ENCODE data around the gene SPAG5. TPM values are rescaled to one million over a fixed set of nuclear protein-coding genes. Genes with fewer than 3 reads are reported as not detected.
"Not testable (repeated sequence)": the region's sequence is repeated elsewhere in the genome, so short reads cannot be mapped to it uniquely, and the experiment has no call there.

SPAG5 gene
- total RNA-seq, 1 donor from 2014 or later, result 88.3 TPM

- Mint-ChIP-seq H3K27me3 (no peaks in the 10 kb centered on the region), H3K9me3 (no peaks in the 10 kb centered on the region), H3K4me1 (ENCODE audit: unreplicated experiment) (no peaks in the 10 kb centered on the region), H3K36me3 (peaks cover 20% of the 10 kb centered on the region), H3K4me3 (no peak overlapping the region), H3K27ac (no peak overlapping the region)
- no peak for DNase-seq (ENCODE audit: extremely low spot score, unreplicated experiment)
- TF ChIP-seq, protein P1, sequence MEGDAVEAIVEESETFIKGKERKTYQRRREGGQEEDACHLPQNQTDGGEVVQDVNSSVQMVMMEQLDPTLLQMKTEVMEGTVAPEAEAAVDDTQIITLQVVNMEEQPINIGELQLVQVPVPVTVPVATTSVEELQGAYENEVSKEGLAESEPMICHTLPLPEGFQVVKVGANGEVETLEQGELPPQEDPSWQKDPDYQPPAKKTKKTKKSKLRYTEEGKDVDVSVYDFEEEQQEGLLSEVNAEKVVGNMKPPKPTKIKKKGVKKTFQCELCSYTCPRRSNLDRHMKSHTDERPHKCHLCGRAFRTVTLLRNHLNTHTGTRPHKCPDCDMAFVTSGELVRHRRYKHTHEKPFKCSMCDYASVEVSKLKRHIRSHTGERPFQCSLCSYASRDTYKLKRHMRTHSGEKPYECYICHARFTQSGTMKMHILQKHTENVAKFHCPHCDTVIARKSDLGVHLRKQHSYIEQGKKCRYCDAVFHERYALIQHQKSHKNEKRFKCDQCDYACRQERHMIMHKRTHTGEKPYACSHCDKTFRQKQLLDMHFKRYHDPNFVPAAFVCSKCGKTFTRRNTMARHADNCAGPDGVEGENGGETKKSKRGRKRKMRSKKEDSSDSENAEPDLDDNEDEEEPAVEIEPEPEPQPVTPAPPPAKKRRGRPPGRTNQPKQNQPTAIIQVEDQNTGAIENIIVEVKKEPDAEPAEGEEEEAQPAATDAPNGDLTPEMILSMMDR (conservative IDR thresholded peaks at IDR 0.05), result no peak
Observed at GRCh38 chr17:28615260-28615940, 16.6 kb upstream of the SPAG5 start.

GRCh38 chr17:28613931-28614381, 15.1 kb upstream of the SPAG5 start, which contains the start of gene RSKR:
Gene RSKR, minus strand, starts transcription at chr17:28614185. Its CDS starts 24 bp downstream, at chr17:28614161.
- H3K27ac Mint-ChIP-seq, result no peak within 1 kb of the TSS
- H3K27me3 Mint-ChIP-seq, result no peaks in the 10 kb centered on the region
- TF ChIP-seq, protein P1 (conservative IDR thresholded peaks at IDR 0.05), result no peak
- H3K4me1 Mint-ChIP-seq (ENCODE audit: unreplicated experiment), result no peaks in the 10 kb centered on the region
- H3K9me3 Mint-ChIP-seq, result no peaks in the 10 kb centered on the region
- H3K4me3 Mint-ChIP-seq, result no peak within 1 kb of the TSS
- H3K36me3 Mint-ChIP-seq, result peaks cover 21% of the 10 kb centered on the region
- DNase-seq (ENCODE audit: extremely low spot score, unreplicated experiment), result no peak

DNA sequence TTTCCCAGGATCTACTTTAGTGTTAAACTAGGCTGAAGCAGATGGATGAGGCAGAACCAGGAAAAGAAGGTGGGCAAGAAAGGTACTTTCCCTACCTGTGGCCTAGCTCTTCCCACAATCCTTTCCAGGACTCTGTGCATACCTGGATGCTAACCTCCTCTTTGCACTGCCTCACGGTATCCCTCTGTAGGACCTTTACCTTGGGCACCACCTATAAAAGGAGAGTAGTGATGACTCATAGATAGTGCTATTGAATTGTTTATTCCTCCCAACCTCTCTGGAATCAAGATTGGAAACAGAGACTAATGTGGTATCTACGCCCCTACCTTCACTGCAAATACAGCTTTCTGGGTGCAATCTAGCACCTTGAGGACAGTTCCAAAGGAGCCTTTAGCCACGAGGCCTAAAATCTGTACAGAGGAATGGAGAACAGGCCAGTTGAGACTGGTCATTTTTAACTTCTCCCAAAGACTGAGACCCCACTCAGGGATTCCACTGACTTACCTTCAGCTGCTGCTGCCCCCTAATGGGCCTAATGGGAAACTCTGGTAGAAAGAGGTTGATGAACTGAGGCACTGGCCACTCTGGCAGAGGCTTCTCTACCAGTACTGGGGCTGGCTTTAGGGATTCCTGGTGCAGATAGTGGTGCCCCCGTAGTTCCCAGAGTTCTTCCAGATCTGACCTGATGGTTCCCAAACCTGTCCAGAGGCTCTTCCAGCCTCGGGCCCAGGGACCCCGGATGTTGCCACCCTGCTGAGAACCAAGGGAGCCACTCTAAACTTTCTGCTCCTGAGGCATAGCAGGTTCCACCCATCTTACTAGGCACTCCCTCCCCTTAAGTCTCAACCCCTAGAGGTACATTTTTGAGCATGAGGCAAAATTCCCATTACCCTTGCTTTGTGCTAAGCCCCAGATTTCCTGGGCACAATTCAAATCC, 14.4 kb upstream of the SPAG5 start:
- Mint-ChIP-seq H3K9me3 (no peaks in the 10 kb centered on the region), H3K4me1 (ENCODE audit: unreplicated experiment) (no peaks in the 10 kb centered on the region), H3K4me3 (no peak overlapping the region), H3K27me3 (no peaks in the 10 kb centered on the region), H3K27ac (no peak overlapping the region), H3K36me3 (peaks cover 18% of the 10 kb centered on the region)
- TF ChIP-seq, protein P1 (conservative IDR thresholded peaks at IDR 0.05), result peak; percentile 81
- DNase-seq (ENCODE audit: extremely low spot score, unreplicated experiment), result no peak

DNA sequence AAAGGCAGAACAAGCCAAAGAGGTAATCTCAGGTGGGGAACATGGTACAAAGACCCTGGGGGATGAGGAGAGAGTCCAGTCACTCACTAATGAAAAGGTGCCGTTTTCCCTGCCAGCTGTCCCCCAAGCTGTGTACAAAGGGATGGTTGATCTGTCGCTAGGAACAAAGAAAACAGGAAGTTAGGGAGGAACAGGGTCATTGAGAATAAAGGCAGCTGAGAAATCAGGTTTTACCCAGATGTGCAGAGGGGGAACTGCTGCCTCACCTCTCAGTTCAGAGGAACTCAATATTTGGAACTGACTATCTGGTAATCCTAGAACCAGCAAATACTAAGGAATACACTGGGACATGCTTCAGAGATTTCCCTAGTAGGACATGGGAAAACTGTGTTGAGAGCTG, 13.7 kb upstream of the SPAG5 start:
- Mint-ChIP-seq H3K27ac (no peak overlapping the region), H3K4me3 (no peak overlapping the region), H3K36me3 (peaks cover 17% of the 10 kb centered on the region), H3K27me3 (no peaks in the 10 kb centered on the region), H3K4me1 (ENCODE audit: unreplicated experiment) (no peaks in the 10 kb centered on the region), H3K9me3 (no peaks in the 10 kb centered on the region)
- TF ChIP-seq, protein P1 (conservative IDR thresholded peaks at IDR 0.05), result no peak
- no peak for DNase-seq (ENCODE audit: extremely low spot score, unreplicated experiment)

DNA sequence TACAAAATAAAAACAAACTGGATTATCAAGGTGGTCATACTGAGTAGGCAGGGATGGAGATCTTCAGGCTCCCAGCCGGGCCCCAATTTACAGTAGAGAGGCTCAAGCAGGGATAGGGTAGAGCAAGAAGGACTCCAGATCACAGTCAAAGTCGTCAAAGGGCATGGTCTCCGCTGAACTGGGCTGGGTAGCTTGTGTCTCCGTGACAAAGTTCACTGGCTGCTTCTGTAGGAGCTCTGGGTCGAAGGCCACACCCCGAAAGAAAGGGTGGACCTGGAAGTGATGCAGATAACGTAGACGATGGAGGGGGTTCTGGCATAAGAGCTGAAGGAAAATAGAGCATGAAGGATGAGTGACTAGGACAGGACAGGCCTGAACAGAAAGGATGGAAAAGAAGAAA, 11.6 kb upstream of the SPAG5 start:
- Mint-ChIP-seq H3K36me3 (peaks cover 7% of the 10 kb centered on the region), H3K27me3 (no peaks in the 10 kb centered on the region), H3K4me1 (ENCODE audit: unreplicated experiment) (no peaks in the 10 kb centered on the region), H3K9me3 (no peaks in the 10 kb centered on the region), H3K4me3 (no peak overlapping the region), H3K27ac (no peak overlapping the region)
- DNase-seq (ENCODE audit: extremely low spot score, unreplicated experiment), result no peak
- TF ChIP-seq, protein P1 (conservative IDR thresholded peaks at IDR 0.05), result no peak

DNA sequence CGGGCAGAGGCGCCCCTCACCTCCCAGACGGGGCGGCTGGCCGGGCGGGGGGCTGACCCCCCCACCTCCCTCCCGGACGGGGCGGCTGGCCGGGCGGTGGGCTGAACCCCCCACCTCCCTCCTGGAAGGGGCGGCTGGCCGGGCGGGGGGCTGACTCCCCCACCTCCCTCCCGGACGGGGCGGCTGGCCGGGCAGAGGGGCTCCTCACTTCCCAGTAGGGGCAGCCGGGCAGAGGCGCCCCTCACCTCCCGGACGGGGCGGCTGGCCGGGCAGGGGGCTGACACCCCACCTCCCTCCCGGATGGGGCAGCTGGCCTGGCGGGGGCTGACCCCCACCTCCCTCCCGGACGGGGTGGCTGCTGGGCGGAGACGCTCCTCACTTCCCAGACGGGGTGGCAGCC, 5.2 kb upstream of the SPAG5 start:
- H3K27ac Mint-ChIP-seq; DNase-seq (ENCODE audit: extremely low spot score, unreplicated experiment); H3K27me3 Mint-ChIP-seq; H3K4me3 Mint-ChIP-seq; H3K36me3 Mint-ChIP-seq; H3K9me3 Mint-ChIP-seq; H3K4me1 Mint-ChIP-seq (ENCODE audit: unreplicated experiment): not testable (repeated sequence)
